Bronchial epithelial cell (primary cell): ENCODE data around the gene TRIM10. TPM values are rescaled to one million over a fixed set of nuclear protein-coding genes. Genes with fewer than 3 reads are reported as not detected.
A peak's percentile ranks its signal among the peaks of the same experiment; 100 is the strongest.

Experiments used
- DNase-seq: peaks from one replicate; pipeline ENCODE4 v3.0.0-alpha.2; 2010; ENCODE audit warnings: low read depth
- FAIRE-seq: peaks from 2 replicates; lab custom pipeline; 2011; peaks lifted over from hg19 to GRCh38; lab: Jason Lieb, UNC
- H3K27me3 ChIP-seq: 2 replicates; pipeline ENCODE4 v1.5.1; 2011; ENCODE audit warnings: low read length; ENCODE audit not compliant: control insufficient read depth, insufficient read depth
- H3K36me3 ChIP-seq: 2 replicates; pipeline ENCODE4 v1.5.1; 2011; ENCODE audit warnings: low read length; ENCODE audit not compliant: control insufficient read depth, insufficient read depth
- H3K4me3 ChIP-seq: 2 replicates; pipeline ENCODE4 v1.5.1; 2011; ENCODE audit warnings: mild to moderate bottlenecking, low read depth, low read length, control low read depth
- total RNA-seq: library from RNA; depleted of rRNA; stranded (reverse); fragments of >200 nt; gene quantifications from 2 replicates; pipeline ENCODE4 v1.2.1, GENCODE V29; 2014
- TF ChIP-seq, protein P1 (sequence below): IDR thresholded peaks from 2 replicates; pipeline ENCODE4 v1.5.1; 2011; ENCODE audit warnings: mild to moderate bottlenecking, moderate library complexity, low read length, control low read depth, inconsistent platforms; ENCODE audit not compliant: insufficient read depth, severe bottlenecking

The TRIM10 gene
- total RNA-seq, 1 donor from 2014 or later = not detected

DNA sequence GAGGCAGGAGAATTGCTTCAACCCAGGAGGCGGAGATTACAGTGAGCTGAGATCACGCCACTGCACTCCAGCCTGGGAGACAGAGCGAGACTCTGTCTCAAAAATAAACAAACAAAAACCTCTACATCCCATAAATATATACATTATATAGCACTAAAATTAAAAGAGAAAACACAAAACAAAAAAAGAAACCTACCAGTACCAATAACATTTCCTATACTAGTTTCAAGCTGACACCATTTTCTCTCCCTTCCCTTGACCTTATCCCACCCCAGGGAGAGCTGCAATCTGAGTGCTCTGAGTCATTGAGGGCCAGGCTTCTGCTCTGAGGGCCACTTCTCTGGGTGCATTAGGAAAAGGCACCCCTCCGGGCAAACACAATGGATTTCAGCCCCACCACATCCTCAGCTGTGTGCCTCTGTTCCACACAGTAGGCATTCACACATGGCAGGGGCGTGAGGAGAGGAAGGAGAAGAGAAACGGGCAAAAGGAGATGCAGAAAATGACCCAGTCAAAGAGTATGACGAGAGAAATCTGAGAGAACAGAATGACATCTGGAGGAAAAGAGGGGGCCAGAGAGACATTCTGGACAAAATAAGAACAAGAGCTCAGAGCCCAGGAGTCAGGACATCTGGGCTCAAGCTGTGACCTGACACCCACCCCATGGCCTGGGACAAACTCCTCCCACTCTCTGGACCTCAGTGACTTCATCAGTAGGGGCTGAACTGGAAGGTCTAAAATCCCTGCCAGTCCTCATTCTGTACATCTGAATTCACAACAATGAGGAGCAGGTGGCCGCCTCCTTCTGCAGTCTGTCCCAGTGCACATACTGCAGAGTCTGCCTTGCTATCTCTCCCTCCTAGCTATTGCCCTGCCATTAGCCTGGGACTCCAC lies 34.0 kb upstream of the TRIM10 start:
- Histone ChIP-seq H3K27me3 (no peaks in the 10 kb centered on the region), H3K36me3 (peaks cover 45% of the 10 kb centered on the region), H3K4me3 (no peak overlapping the region)
- DNase-seq (no peak), FAIRE-seq (no peak)
- TF ChIP-seq, protein P1, sequence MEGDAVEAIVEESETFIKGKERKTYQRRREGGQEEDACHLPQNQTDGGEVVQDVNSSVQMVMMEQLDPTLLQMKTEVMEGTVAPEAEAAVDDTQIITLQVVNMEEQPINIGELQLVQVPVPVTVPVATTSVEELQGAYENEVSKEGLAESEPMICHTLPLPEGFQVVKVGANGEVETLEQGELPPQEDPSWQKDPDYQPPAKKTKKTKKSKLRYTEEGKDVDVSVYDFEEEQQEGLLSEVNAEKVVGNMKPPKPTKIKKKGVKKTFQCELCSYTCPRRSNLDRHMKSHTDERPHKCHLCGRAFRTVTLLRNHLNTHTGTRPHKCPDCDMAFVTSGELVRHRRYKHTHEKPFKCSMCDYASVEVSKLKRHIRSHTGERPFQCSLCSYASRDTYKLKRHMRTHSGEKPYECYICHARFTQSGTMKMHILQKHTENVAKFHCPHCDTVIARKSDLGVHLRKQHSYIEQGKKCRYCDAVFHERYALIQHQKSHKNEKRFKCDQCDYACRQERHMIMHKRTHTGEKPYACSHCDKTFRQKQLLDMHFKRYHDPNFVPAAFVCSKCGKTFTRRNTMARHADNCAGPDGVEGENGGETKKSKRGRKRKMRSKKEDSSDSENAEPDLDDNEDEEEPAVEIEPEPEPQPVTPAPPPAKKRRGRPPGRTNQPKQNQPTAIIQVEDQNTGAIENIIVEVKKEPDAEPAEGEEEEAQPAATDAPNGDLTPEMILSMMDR = no peak

DNA sequence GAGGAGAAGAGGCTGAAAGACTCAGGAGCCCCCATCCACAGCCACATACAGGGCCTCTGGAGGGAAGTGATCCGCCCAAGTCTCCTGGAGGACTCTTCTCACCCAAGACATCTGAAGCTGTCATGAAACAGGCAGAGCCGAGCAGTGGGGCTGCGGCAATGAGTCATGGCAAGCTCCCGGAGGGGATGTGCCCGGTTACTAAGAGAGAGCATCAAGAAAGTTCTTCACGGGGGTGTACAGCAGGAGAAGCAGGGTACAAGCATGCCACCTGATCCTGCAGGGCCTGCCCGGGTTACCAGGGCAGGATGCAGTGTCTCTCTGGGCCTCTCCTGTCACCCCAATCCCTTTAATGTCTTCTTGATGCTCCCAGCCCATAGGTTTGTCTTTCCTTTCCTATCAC lies 31.1 kb upstream of the TRIM10 start:
- TF ChIP-seq, protein P1 = no peak
- FAIRE-seq (peak; percentile 32), DNase-seq (no peak)
- H3K27me3 ChIP-seq = no peaks in the 10 kb centered on the region
- no peak overlapping the region for H3K4me3 ChIP-seq
- H3K36me3 ChIP-seq = peaks cover 41% of the 10 kb centered on the region

DNA sequence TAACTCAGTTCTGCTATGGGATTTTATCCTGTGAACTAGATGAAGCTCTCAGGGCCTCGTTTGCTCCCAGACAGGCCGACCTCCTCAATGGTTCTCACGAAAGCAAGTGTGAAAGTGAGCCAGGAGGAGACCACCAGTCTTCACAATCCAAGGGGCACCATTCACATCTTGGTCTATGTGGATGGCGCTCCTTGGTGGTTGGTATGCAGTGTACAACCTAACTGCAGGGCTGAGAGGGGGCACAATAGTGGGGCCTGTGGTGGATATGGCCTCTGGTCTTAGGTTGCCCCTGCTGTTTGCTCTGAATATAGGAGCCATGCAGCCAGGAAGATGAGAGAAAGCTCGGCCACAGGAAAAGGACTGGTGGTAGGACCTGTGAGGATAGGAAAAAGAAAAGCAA lies 27.5 kb upstream of the TRIM10 start:
- DNase-seq (no peak), FAIRE-seq (no peak)
- no peaks in the 10 kb centered on the region for H3K27me3 ChIP-seq
- TF ChIP-seq, protein P1 = no peak
- H3K36me3 ChIP-seq = peaks cover 36% of the 10 kb centered on the region
- no peak overlapping the region for H3K4me3 ChIP-seq

DNA sequence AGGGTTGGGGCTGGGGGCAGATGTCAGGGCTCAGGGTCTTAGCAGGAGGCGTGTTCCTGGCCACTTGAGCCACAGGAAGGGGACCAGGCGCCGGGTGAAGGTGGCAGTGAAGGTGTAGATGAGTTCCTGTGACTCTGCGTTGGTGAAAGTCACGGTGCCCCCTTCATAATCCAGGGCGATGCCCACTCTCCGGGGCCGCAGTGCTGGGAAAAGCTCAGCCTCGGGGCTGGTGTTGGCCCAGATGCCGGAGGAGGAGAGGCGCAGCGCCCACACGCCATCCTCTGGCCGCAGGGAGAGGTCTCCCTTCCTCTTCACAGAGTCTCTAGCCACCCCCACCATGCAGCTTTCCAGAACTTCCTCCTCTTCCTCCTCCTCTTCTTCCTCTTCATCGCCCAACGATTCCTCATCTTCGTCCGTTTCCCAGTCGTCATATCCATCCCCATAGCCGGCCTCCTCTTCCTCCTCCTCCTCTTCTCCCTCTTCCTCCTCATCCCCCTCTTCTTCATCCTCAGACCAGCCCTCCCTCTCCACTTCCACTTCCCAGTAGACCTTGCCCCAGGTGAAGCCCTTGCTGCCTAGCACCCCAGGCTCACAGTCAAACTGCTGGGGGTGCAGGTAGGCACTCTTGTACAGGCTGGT lies 25.0 kb upstream of the TRIM10 start:
- Histone ChIP-seq H3K4me3 (no peak overlapping the region), H3K27me3 (no peaks in the 10 kb centered on the region), H3K36me3 (peaks cover 29% of the 10 kb centered on the region)
- no peak for FAIRE-seq
- no peak for DNase-seq
- TF ChIP-seq, protein P1 = no peak

DNA sequence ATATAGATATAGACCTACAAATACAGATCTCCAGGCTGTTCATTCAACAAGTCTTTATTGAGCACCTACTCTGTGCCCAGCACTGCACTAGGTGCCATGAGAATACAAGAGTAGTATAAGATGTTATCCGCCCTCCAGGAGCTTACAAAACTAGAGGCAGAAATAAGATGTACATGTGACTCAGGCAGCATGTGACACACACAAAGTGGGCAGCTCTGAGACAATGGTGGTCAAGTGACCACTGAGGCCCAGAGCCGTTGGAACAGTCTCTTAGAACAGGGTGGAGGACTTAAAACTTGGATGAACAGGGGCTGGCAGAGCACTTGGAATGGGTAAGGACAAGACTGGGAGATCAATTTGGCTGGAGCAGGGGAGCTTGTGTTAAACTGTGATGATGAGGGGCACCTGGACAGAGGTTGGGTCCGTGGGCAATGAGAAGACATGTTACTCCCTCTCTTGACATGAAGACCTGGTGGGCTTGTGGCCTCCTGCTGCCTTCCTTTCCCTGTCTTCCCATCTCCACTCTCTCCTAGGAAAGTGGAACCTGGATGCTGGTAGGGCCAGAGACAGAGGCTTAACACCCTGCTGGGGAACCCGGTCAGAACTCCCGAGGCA lies 23.5 kb upstream of the TRIM10 start:
- Histone ChIP-seq H3K27me3 (no peaks in the 10 kb centered on the region), H3K4me3 (no peak overlapping the region), H3K36me3 (peaks cover 18% of the 10 kb centered on the region)
- DNase-seq = no peak
- TF ChIP-seq, protein P1 = no peak
- no peak for FAIRE-seq
